Measurements from ENCODE around the gene RACGAP1. TPM values are rescaled to one million over a fixed set of nuclear protein-coding genes. Genes with fewer than 3 reads are reported as not detected.

Gene RACGAP1
- total RNA-seq, 1 donor from 2014 or later = 42.1 TPM

DNA sequence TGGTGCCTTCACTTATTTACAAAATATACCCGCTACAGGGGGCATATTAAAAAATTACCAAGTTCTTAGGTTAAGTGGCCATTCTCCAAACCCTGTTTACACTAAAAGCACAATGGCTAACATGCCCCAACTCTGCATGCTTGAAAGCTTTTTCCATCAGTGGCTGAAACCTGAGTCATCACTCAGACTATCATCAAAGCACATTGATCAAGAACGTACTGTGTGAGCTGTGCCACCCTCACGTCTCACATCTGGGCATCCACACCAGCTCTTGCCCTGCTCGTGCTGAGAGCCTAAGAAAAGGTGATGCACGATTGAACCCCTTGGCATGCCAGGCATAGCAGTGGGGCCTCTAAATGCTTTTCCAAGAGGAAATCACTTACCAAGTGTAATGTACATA is 39.3 kb downstream of the RACGAP1 start:
- Mint-ChIP-seq H3K27me3 (peaks cover 5% of the 10 kb centered on the region), H3K36me3 (ENCODE audit: insufficient read depth) (peaks cover 9% of the 10 kb centered on the region), H3K9me3 (ENCODE audit: low read depth) (no peaks in the 10 kb centered on the region), H3K4me3 (ENCODE audit: low read depth) (no peak overlapping the region), H3K27ac (no peak overlapping the region), H3K4me1 (ENCODE audit: low read depth) (peaks cover 11% of the 10 kb centered on the region)
- no peak for DNase-seq (ENCODE audit: low spot score, unreplicated experiment)
- TF ChIP-seq, protein P1, sequence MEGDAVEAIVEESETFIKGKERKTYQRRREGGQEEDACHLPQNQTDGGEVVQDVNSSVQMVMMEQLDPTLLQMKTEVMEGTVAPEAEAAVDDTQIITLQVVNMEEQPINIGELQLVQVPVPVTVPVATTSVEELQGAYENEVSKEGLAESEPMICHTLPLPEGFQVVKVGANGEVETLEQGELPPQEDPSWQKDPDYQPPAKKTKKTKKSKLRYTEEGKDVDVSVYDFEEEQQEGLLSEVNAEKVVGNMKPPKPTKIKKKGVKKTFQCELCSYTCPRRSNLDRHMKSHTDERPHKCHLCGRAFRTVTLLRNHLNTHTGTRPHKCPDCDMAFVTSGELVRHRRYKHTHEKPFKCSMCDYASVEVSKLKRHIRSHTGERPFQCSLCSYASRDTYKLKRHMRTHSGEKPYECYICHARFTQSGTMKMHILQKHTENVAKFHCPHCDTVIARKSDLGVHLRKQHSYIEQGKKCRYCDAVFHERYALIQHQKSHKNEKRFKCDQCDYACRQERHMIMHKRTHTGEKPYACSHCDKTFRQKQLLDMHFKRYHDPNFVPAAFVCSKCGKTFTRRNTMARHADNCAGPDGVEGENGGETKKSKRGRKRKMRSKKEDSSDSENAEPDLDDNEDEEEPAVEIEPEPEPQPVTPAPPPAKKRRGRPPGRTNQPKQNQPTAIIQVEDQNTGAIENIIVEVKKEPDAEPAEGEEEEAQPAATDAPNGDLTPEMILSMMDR (IDR thresholded peaks at IDR 0.05; ENCODE audit: unreplicated experiment) = no peak

DNA sequence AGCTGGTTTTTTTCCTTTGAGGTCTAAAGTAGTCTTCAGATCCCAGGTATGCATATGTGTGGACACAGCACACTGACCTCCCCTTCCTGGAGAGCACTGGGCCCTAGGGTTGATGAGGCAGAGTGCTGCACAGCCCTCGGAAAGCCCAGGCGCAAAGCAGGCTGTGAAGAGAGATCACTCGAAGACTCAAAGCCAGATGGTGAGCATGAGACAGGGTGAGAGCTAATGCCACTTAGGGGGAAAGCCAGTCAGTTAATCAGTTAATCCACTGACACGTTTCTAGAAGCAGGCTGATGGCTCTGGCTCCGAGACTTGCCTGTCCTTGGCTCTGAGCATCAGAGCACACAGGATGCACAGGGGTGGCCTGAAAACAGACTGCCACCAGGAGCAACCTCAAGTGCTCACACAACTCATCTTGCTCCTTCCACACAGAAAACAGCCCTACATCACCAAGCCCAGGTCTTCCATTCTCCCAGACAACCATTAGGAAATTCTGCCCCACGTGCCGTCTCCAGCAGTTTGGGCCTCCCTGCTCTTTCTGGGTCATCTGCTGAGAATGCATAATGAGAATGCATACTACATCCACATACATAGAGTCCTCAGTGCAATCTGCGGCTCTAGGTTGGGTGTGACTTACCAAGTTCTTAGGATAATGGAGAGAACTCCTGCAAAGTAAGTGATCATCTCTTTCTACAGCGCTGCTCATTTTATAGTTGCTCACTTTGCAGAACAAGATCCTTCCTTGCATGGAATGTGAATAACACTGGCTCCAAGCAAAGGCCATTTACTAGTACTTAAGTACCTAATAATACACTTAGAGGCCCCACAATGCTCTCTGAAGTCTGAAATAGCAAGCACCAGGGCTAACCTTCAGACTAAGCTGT is 40.6 kb downstream of the RACGAP1 start:
- Mint-ChIP-seq H3K4me3 (ENCODE audit: low read depth) (no peak overlapping the region), H3K4me1 (ENCODE audit: low read depth) (peaks cover 21% of the 10 kb centered on the region)
- TF ChIP-seq, protein P1 (IDR thresholded peaks at IDR 0.05; ENCODE audit: unreplicated experiment) = no peak

DNA sequence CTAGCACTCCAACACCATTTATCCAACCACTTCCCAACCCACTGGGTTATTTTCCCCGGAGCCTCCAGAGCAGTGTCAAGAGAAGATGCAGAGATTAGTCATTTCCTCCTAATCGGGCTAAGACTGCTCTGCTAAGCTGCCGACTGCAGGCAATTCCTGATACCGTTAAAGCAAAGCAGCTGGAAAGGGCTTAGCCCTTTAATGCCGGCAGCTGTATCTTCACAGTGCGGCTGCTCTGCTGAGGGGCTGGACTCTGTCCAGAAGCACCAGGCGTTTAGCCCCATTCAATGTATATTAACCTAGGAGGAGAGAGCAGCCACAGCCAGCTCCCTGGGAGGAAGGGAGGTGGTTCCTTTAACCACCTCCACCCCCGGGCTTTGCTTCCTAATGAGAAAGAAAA is 41.4 kb downstream of the RACGAP1 start:
- no peak for DNase-seq (ENCODE audit: low spot score, unreplicated experiment)
- H3K4me1 Mint-ChIP-seq (ENCODE audit: low read depth) = peaks cover 23% of the 10 kb centered on the region

More for the DNA sequence above, 40.6 kb downstream of the RACGAP1 start:
- Mint-ChIP-seq H3K36me3 (ENCODE audit: insufficient read depth) (peaks cover 6% of the 10 kb centered on the region), H3K27ac (no peak overlapping the region), H3K9me3 (ENCODE audit: low read depth) (no peaks in the 10 kb centered on the region), H3K27me3 (peaks cover 5% of the 10 kb centered on the region)
- no peak for DNase-seq (ENCODE audit: low spot score, unreplicated experiment)

DNA sequence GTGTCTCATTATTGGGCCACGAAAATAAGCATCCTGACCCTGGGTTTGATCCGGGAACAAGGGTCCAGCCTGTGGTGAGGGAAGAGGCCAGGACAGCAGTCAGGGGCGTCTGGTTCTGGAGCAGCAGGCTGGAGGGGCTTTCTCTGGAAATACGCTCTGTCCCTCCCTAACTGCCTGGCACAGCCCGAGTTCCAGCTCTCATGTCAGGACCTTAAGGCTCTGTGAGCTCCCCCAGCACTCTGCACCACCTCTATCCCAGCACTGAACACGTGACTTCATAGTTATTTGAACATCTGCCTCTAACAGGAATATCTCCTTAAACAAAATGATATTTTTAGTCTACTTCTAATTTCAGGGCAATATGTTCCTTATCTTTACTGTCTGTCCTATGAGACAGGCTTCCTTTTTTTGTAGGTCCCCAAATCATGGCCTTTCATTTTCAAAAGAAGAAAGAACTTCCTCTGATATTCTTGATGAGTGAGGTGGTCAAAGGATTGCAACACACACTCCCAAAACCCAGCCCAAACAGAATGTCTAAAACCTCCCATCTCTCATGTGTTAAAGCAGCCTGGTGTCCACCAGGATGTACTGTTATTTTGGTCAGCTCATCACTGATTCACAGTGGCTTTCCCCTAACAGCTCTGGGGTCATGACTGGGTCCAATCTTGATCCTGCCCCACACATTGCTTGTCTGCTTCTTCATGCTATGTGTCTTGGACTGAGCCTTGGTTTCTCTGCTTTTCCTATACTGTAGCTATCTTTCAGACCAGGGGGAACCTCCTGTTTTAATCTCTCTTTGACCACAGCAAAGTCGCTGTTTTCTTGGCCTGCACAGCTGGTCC is 42.8 kb downstream of the RACGAP1 start:
- peaks cover 28% of the 10 kb centered on the region for H3K4me1 Mint-ChIP-seq (ENCODE audit: low read depth)
- H3K27me3 Mint-ChIP-seq = peaks cover 5% of the 10 kb centered on the region
- H3K9me3 Mint-ChIP-seq (ENCODE audit: low read depth) = no peaks in the 10 kb centered on the region
- TF ChIP-seq, protein P1 (IDR thresholded peaks at IDR 0.05; ENCODE audit: unreplicated experiment) = no peak
- peaks cover 1% of the 10 kb centered on the region for H3K36me3 Mint-ChIP-seq (ENCODE audit: insufficient read depth)
- DNase-seq (ENCODE audit: low spot score, unreplicated experiment) = no peak
- H3K4me3 Mint-ChIP-seq (ENCODE audit: low read depth) = no peak overlapping the region
- peak overlapping the region; percentile 59 for H3K27ac Mint-ChIP-seq

More for the DNA sequence above, 41.4 kb downstream of the RACGAP1 start:
- no peaks in the 10 kb centered on the region for H3K9me3 Mint-ChIP-seq (ENCODE audit: low read depth)
- H3K27me3 Mint-ChIP-seq = peaks cover 5% of the 10 kb centered on the region
- H3K4me3 Mint-ChIP-seq (ENCODE audit: low read depth) = no peak overlapping the region
- TF ChIP-seq, protein P1 (IDR thresholded peaks at IDR 0.05; ENCODE audit: unreplicated experiment) = no peak
- no peak overlapping the region for H3K27ac Mint-ChIP-seq
- peaks cover 4% of the 10 kb centered on the region for H3K36me3 Mint-ChIP-seq (ENCODE audit: insufficient read depth)

All from progenitor cell of endocrine pancreas (in vitro differentiated cells).